Trophoblast cell (in vitro differentiated cells and primary cell): ENCODE measurements around the gene TTC21A.

Experiments
- DNase-seq, 2 donors: peaks; one replicate each; pipeline ENCODE4 v3.0.0-alpha.2; 2016
- H2AFZ ChIP-seq: 2 replicates; pipeline ENCODE4 v1.6.1; 2013; ENCODE audit warnings: low read length, moderate library complexity, mild to moderate bottlenecking; ENCODE audit not compliant: insufficient read depth, poor library complexity
- H2AK5ac ChIP-seq: 2 replicates; pipeline ENCODE4 v1.6.1; 2013; ENCODE audit warnings: mild to moderate bottlenecking, low read length
- H2BK120ac ChIP-seq: 2 replicates; pipeline ENCODE4 v1.6.1; 2013; ENCODE audit warnings: low read length, mild to moderate bottlenecking, moderate library complexity; ENCODE audit not compliant: insufficient read depth, poor library complexity
- H2BK12ac ChIP-seq: 2 replicates; pipeline ENCODE4 v1.6.1; 2013; ENCODE audit warnings: mild to moderate bottlenecking, low read length, moderate library complexity
- H2BK5ac ChIP-seq: 2 replicates; pipeline ENCODE4 v1.6.1; 2013; ENCODE audit warnings: low read length, low read depth, moderate library complexity, mild to moderate bottlenecking; ENCODE audit not compliant: poor library complexity
- H3K14ac ChIP-seq: 2 replicates; pipeline ENCODE4 v1.6.1; 2013; ENCODE audit warnings: mild to moderate bottlenecking, low read length
- H3K18ac ChIP-seq: 2 replicates; pipeline ENCODE4 v1.6.1; 2013; ENCODE audit warnings: mild to moderate bottlenecking, low read length
- H3K23ac ChIP-seq: 2 replicates; pipeline ENCODE4 v1.6.1; 2013; ENCODE audit warnings: low read length
- H3K27ac ChIP-seq: 2 replicates; pipeline ENCODE4 v1.5.1; 2013; ENCODE audit warnings: low read depth, mild to moderate bottlenecking, inconsistent platforms, low read length, moderate library complexity
- H3K27me3 ChIP-seq: 2 replicates; pipeline ENCODE4 v1.6.1; 2013; ENCODE audit warnings: inconsistent platforms, mild to moderate bottlenecking, low read length, moderate library complexity; ENCODE audit not compliant: insufficient read depth
- H3K36me3 ChIP-seq, 2 experiments: 1 replicate in 1 of 2; 2 replicates in 1 of 2; pipeline ENCODE4 v1.6.1; 2013; ENCODE audit warnings: low read length in 2 of 2, mild to moderate bottlenecking in 2 of 2, moderate library complexity in 1 of 2; ENCODE audit not compliant: insufficient read depth in 2 of 2, control insufficient read depth in 1 of 2
- H3K4ac ChIP-seq: 2 replicates; pipeline ENCODE4 v1.6.1; 2013; ENCODE audit warnings: low read depth, mild to moderate bottlenecking, low read length, moderate library complexity
- H3K4me1 ChIP-seq, 2 experiments: 1 replicate in 1 of 2; 2 replicates in 1 of 2; pipeline ENCODE4 v1.6.1; 2013; ENCODE audit warnings: low read length in 2 of 2, mild to moderate bottlenecking in 2 of 2, moderate library complexity in 1 of 2; ENCODE audit not compliant: insufficient read depth in 2 of 2, control insufficient read depth in 1 of 2
- H3K4me2 ChIP-seq: 2 replicates; pipeline ENCODE4 v1.6.1; 2013; ENCODE audit warnings: inconsistent platforms, mild to moderate bottlenecking, low read length, moderate library complexity
- H3K4me3 ChIP-seq: 2 replicates; pipeline ENCODE4 v1.5.1; 2013; ENCODE audit warnings: mild to moderate bottlenecking, low read depth, low read length, inconsistent platforms
- H3K79me1 ChIP-seq: one replicate; pipeline ENCODE4 v1.6.1; 2013; ENCODE audit warnings: low read length
- H3K79me2 ChIP-seq: 2 replicates; pipeline ENCODE4 v1.6.1; 2013; ENCODE audit warnings: low read length, mild to moderate bottlenecking; ENCODE audit not compliant: control insufficient read depth, insufficient read depth, poor library complexity
- H3K9ac ChIP-seq: 2 replicates; pipeline ENCODE4 v1.6.1; 2013; ENCODE audit warnings: mild to moderate bottlenecking, low read length
- H3K9me3 ChIP-seq: 2 replicates; pipeline ENCODE4 v1.6.1; 2013; ENCODE audit warnings: low read depth, mild to moderate bottlenecking, control low read depth, inconsistent platforms, low read length; ENCODE audit not compliant: insufficient read depth
- H4K12ac ChIP-seq: 2 replicates; pipeline ENCODE4 v1.6.1; 2013; ENCODE audit warnings: low read depth, mild to moderate bottlenecking, low read length, moderate library complexity
- H4K8ac ChIP-seq: 2 replicates; pipeline ENCODE4 v1.6.1; 2013; ENCODE audit warnings: low read depth, mild to moderate bottlenecking, low read length, moderate library complexity
- H4K91ac ChIP-seq: one replicate; pipeline ENCODE4 v1.6.1; 2013; ENCODE audit warnings: low read depth, mild to moderate bottlenecking, low read length, moderate library complexity
- WGBS: extraction: QIAGEN DNeasy Blood & Tissue Kit; methylation state at CpG from one replicate; pipeline ENCODE4 v1.1.7; 2013; ENCODE audit warnings: missing lambda C conversion rate; ENCODE audit not compliant: insufficient read length, insufficient coverage; ENCODE audit errors: extremely low coverage; 5-methylcytosine and 5-hydroxymethylcytosine counted together

The TTC21A gene

DNA sequence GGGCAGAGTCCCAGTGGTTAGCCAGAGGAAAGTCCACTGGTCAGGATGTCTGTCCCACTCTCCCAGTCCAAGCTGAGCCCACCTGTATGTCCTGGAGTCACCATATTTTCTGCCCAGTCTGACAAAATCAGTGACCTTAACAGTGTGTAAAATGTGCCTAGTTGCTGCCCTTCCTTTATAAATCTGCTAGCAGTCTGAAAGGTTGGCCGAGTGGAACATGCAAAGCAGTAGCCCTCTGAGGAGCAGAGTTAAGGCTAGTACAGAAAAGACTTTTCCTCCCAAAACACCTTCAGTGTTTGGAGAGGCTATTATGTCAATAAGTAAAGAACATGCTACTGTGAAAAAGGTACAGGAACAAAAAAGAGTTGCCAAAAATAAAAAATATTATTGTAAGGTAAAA, 15.3 kb downstream of the TTC21A start:
- Histone ChIP-seq H3K4me2 (no peak overlapping the region), H3K9ac (no peak overlapping the region), H3K79me1 (peaks cover 16% of the 10 kb centered on the region), H4K12ac (no peak overlapping the region), H2BK12ac (no peak overlapping the region), H3K4me3 (no peak overlapping the region), H3K4ac (no peak overlapping the region), H3K18ac (no peak overlapping the region), H2BK5ac (no peak overlapping the region), H2AFZ (no peak overlapping the region), H4K8ac (no peak overlapping the region), H2BK120ac (no peak overlapping the region), H2AK5ac (no peak overlapping the region), H4K91ac (no peak overlapping the region), H3K4me1 (peaks cover 17 to 18% of the 10 kb centered on the region in 2 experiments), H3K27ac (no peak overlapping the region), H3K27me3 (no peaks in the 10 kb centered on the region), H3K23ac (no peak overlapping the region), H3K14ac (no peak overlapping the region), H3K79me2 (no peaks in the 10 kb centered on the region), H3K9me3 (no peaks in the 10 kb centered on the region), H3K36me3 (no peaks in the 10 kb centered on the region)
- DNase-seq, result no peak
- WGBS, result no CpG with 5 or more reads among the region's 1 CpG

- Histone ChIP-seq H4K91ac (no peak overlapping the region), H4K12ac (no peak overlapping the region), H3K4me3 (no peak overlapping the region), H3K27me3 (no peaks in the 10 kb centered on the region), H2BK120ac (no peak overlapping the region), H3K79me1 (peaks cover 16% of the 10 kb centered on the region), H2BK12ac (peak overlapping the region; percentile 67), H3K9ac (no peak overlapping the region), H4K8ac (peak overlapping the region; percentile 2), H3K36me3 (no peaks in the 10 kb centered on the region), H3K27ac (peak overlapping the region; percentile 2), H2BK5ac (no peak overlapping the region), H3K14ac (no peak overlapping the region), H3K4ac (no peak overlapping the region), H3K79me2 (no peaks in the 10 kb centered on the region), H3K23ac (no peak overlapping the region), H3K9me3 (no peaks in the 10 kb centered on the region), H3K4me2 (peak overlapping the region; percentile 19), H3K18ac (no peak overlapping the region), H3K4me1 (peaks cover 15 to 18% of the 10 kb centered on the region in 2 experiments), H2AK5ac (no peak overlapping the region), H2AFZ (no peak overlapping the region)
- DNase-seq, result peak; percentile 80 to 85
- no CpG with 5 or more reads among the region's 5 CpGs for WGBS
Observed at GRCh38 chr3:39124876-39125840, 17.7 kb downstream of the TTC21A start.

DNA sequence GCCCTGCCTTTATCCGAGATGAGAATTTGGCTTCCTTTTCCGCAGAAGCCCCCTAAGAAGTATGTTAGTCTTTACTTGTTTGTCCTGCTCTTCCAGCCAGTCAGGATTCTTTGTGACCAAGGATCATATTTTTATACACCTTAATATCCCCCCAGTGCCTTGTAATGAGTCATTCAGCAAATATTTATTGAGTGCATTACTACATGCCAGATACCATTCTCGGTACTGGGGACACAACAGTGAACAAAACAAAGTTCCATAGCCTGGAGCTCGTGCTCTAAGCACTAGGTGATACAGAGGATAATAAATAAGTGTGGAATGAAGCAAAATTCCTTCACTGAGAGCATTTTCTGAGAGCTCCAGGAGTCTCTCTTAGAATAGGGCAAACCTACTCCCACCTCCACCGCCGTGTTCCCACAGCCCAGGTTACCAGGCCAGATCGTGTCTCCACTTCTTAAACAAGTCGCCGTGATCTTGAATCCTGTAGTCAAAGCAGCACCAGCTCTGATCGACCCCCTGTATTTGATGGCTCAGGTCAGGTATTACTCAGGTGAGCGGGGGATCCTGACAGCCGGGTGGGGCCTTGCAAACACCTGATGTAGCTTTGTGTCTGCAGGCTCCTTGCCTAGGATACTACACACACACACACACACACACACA, 18.5 kb downstream of the TTC21A start:
- peak overlapping the region; percentile 37 for H2BK5ac ChIP-seq
- H3K4me3 ChIP-seq, result no peak overlapping the region
- peak overlapping the region; percentile 19 for H3K4me2 ChIP-seq
- peaks cover 16% of the 10 kb centered on the region for H3K79me1 ChIP-seq
- H2BK12ac ChIP-seq, result no peak overlapping the region
- peak; percentile 46 to 75 for DNase-seq
- peak overlapping the region; percentile 2 for H2AK5ac ChIP-seq
- H2AFZ ChIP-seq, result no peak overlapping the region
- WGBS, result no CpG with 5 or more reads among the region's 12 CpGs
- H2BK120ac ChIP-seq, result peak overlapping the region; percentile 15
- no peak overlapping the region for H3K14ac ChIP-seq
- peak overlapping the region; percentile 2 for H3K27ac ChIP-seq
- no peak overlapping the region for H3K9ac ChIP-seq
- H3K4ac ChIP-seq, result no peak overlapping the region
- no peak overlapping the region for H4K12ac ChIP-seq
- H3K27me3 ChIP-seq, result no peaks in the 10 kb centered on the region
- H4K8ac ChIP-seq, result no peak overlapping the region
- peaks cover 15 to 18% of the 10 kb centered on the region in 2 experiments for H3K4me1 ChIP-seq
- H3K79me2 ChIP-seq, result no peaks in the 10 kb centered on the region
- H4K91ac ChIP-seq, result peak overlapping the region; percentile 48
- H3K9me3 ChIP-seq, result no peaks in the 10 kb centered on the region
- no peak overlapping the region for H3K23ac ChIP-seq
- no peaks in the 10 kb centered on the region for H3K36me3 ChIP-seq
- H3K18ac ChIP-seq, result peak overlapping the region; percentile 2

DNA sequence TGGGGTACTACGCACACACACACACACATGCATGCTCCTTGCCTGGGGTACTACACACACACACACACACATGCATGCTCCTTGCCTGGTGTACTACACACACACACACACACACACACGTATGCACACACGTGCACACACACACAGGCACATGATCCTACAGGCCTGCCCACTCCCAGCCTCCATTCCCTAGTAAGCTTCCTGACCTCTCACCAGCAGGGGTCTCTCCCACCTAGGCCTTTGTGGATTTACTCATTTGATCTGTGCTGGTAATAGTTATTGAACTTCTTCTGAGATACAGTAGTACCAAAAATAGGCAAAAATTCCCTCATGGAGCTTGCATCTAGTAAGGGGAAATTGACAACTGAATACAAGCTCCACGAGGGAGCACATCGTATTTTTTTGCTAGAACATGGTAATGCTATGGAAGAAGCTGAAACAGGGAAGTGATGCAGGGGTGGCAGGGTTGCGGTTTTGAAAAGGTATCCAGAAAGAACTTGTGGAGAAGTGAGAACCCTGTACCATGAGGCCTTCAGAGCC, 19.1 kb downstream of the TTC21A start:
- H3K18ac ChIP-seq, result peak overlapping the region; percentile 2
- H3K79me1 ChIP-seq, result peaks cover 16% of the 10 kb centered on the region
- no peak overlapping the region for H3K27ac ChIP-seq
- H3K23ac ChIP-seq, result no peak overlapping the region
- H2BK12ac ChIP-seq, result peak overlapping the region; percentile 47
- no peak overlapping the region for H3K4me3 ChIP-seq
- no peaks in the 10 kb centered on the region for H3K79me2 ChIP-seq
- peak overlapping the region; percentile 53 for H2AK5ac ChIP-seq
- no peak overlapping the region for H3K4me2 ChIP-seq
- H2BK5ac ChIP-seq, result peak overlapping the region; percentile 37
- H3K9me3 ChIP-seq, result no peaks in the 10 kb centered on the region
- H3K9ac ChIP-seq, result no peak overlapping the region
- H3K27me3 ChIP-seq, result no peaks in the 10 kb centered on the region
- H3K4ac ChIP-seq, result peak overlapping the region; percentile 11
- peaks cover 15 to 18% of the 10 kb centered on the region in 2 experiments for H3K4me1 ChIP-seq
- no CpG with 5 or more reads among the region's 6 CpGs for WGBS
- H2BK120ac ChIP-seq, result peak overlapping the region; percentile 60
- H3K14ac ChIP-seq, result peak overlapping the region; percentile 32
- H3K36me3 ChIP-seq, result no peaks in the 10 kb centered on the region
- H2AFZ ChIP-seq, result no peak overlapping the region
- peak in 1 of 2 donors; percentile 47 for DNase-seq
- no peak overlapping the region for H4K12ac ChIP-seq
- peak overlapping the region; percentile 48 for H4K91ac ChIP-seq
- H4K8ac ChIP-seq, result no peak overlapping the region
